ENCODE measurements around the gene DENND1B. TPM values are rescaled to one million over a fixed set of nuclear protein-coding genes. Genes with fewer than 3 reads are reported as not detected.

The DENND1B gene
- total and polyA plus RNA-seq, 2 donors (not counting 1 experiment from before 2014, with no cell fraction given) = 4.3 to 25.4 TPM

DNA sequence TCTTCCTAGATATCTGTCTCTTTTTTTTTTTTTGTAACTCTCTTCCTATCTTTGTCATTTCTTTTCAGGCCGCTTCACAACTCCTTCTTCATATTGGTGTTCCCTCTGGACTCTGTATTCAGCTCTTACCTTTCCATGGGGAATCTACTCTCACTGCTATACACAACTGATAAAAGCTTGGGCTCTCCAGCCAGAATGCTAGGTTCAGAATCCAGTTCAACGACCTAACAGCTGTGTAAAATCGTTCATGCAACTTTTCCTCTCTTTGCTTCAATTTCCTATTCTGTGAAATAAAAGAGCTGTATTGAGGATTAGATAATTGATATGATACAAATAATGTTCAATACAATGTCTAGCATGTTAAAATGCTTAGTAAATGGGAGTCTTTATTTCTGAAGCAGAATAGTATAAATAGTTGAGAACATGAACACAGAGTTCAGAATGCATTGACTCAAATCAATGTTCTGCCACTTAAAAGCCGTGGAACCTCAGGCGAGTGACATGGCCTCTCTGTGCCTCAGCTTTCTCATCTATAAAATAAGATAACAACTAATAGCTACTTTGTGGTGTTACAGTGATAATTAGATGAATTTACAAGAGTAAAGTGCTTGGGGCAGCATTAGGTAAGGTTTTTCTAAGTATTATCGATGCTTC is 88.5 kb downstream of the DENND1B start:
- TF ChIP-seq EZH2 (IDR thresholded peaks at IDR 0.05; ENCODE audit: borderline replicate concordance, insufficient read depth, low read depth, low read length, poor library complexity, severe bottlenecking) (no peak), CTCF (IDR thresholded peaks at IDR 0.05) (no peak)
- H3K79me2 ChIP-seq (ENCODE audit: control insufficient read depth, insufficient read depth, low read length) = peaks cover 28% of the 10 kb centered on the region
- no peak overlapping the region for H3K27ac ChIP-seq (ENCODE audit: low read length in 2 of 2)
- H4K20me1 ChIP-seq (ENCODE audit: control insufficient read depth, insufficient read depth, low read length, poor library complexity, severe bottlenecking) = no peaks in the 10 kb centered on the region
- Mint-ChIP-seq H3K9me3 (ENCODE audit: insufficient read depth) (peaks cover 4% of the 10 kb centered on the region), H3K27ac (no peak overlapping the region), H3K4me1 (peaks cover 4% of the 10 kb centered on the region), H3K4me3 (no peak overlapping the region), H3K27me3 (no peaks in the 10 kb centered on the region)
- H3K9me3 ChIP-seq (ENCODE audit: control extremely low read depth in 1 of 3, control insufficient read depth in 2 of 3, insufficient read depth in 1 of 3, low read length in 2 of 3) = peaks cover 0 to 8% (median 2%) of the 10 kb centered on the region in 3 donors
- H3K9ac ChIP-seq (ENCODE audit: low read length) = no peak overlapping the region
- H3K36me3 ChIP-seq (replicated peaks in 1 of 2; ENCODE audit: control extremely low read depth in 1 of 2, control insufficient read depth in 1 of 2, extremely low read depth in 1 of 2, insufficient read depth in 2 of 2, low read length in 1 of 2) = no peaks in the 10 kb centered on the region
- 100% methylated on average over 1 of the region's 6 CpGs for WGBS (ENCODE audit: insufficient coverage)
- no peak for DNase-seq
- ChIA-PET POLR2A (no interaction called here), CTCF (interaction anchor here (0.6 to 1.4 kb wide), 2 partner anchors 182 to 425 kb away, joined by 3 to 4 read pairs; no protein-coding TSS in a partner anchor)
- no peaks in the 10 kb centered on the region for H3K27me3 ChIP-seq (replicated peaks in 1 of 4; ENCODE audit: control extremely low read depth in 1 of 4, control insufficient read depth in 3 of 4, insufficient read depth in 4 of 4, low read length in 3 of 4)
- intact Hi-C loops (cut with micrococcal nuclease) = no loop called here
- no peak overlapping the region for H3K4me3 ChIP-seq (ENCODE audit: control extremely low read depth in 1 of 5, extremely low read depth in 1 of 5, insufficient read depth in 1 of 5, low read depth in 2 of 5, low read length in 4 of 5)
- H3K4me2 ChIP-seq (replicated peaks; ENCODE audit: low read depth, low read length, poor library complexity, severe bottlenecking) = no peak overlapping the region
- no peak for ATAC-seq (ENCODE audit: low read depth)
- no peaks in the 10 kb centered on the region for H3K4me1 ChIP-seq (ENCODE audit: control insufficient read depth in 2 of 2, insufficient read depth in 2 of 2, low read length in 2 of 2)
- H2AFZ ChIP-seq (ENCODE audit: insufficient read depth, low read depth, low read length, poor library complexity, severe bottlenecking) = no peak overlapping the region

DNA sequence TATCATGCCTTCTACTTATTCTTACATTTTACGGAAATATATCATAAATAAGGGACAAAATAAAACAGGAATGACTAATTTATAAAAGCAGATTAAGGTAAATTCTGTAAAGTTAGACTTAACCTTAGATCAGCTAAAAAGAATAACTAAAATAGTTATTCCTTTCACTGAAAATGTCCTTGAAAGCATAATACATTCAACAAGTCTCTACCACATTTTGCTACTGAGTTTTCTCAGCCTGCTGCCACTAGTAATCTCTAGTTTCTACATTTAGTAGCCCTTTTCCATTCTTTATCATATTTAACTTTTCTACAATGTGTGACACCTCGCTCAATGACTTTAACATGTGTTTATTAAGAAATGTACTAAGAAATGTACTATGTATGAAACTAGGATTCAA is 89.0 kb downstream of the DENND1B start:
- Histone ChIP-seq H3K4me3 (ENCODE audit: control extremely low read depth in 1 of 5, extremely low read depth in 1 of 5, insufficient read depth in 1 of 5, low read depth in 2 of 5, low read length in 4 of 5) (no peak overlapping the region), H3K4me1 (ENCODE audit: control insufficient read depth in 2 of 2, insufficient read depth in 2 of 2, low read length in 2 of 2) (no peaks in the 10 kb centered on the region), H3K4me2 (replicated peaks; ENCODE audit: low read depth, low read length, poor library complexity, severe bottlenecking) (no peak overlapping the region), H3K79me2 (ENCODE audit: control insufficient read depth, insufficient read depth, low read length) (peaks cover 28% of the 10 kb centered on the region), H3K27ac (ENCODE audit: low read length in 2 of 2) (no peak overlapping the region), H3K36me3 (replicated peaks in 1 of 2; ENCODE audit: control extremely low read depth in 1 of 2, control insufficient read depth in 1 of 2, extremely low read depth in 1 of 2, insufficient read depth in 2 of 2, low read length in 1 of 2) (no peaks in the 10 kb centered on the region), H2AFZ (ENCODE audit: insufficient read depth, low read depth, low read length, poor library complexity, severe bottlenecking) (no peak overlapping the region), H4K20me1 (ENCODE audit: control insufficient read depth, insufficient read depth, low read length, poor library complexity, severe bottlenecking) (no peaks in the 10 kb centered on the region), H3K27me3 (replicated peaks in 1 of 4; ENCODE audit: control extremely low read depth in 1 of 4, control insufficient read depth in 3 of 4, insufficient read depth in 4 of 4, low read length in 3 of 4) (no peaks in the 10 kb centered on the region), H3K9ac (ENCODE audit: low read length) (no peak overlapping the region), H3K9me3 (ENCODE audit: control extremely low read depth in 1 of 3, control insufficient read depth in 2 of 3, insufficient read depth in 1 of 3, low read length in 2 of 3) (peaks cover 0 to 8% (median 2%) of the 10 kb centered on the region in 3 donors)
- DNase-seq = no peak
- Mint-ChIP-seq H3K9me3 (ENCODE audit: insufficient read depth) (peaks cover 4% of the 10 kb centered on the region), H3K4me3 (no peak overlapping the region), H3K27me3 (no peaks in the 10 kb centered on the region), H3K4me1 (peaks cover 3% of the 10 kb centered on the region), H3K27ac (no peak overlapping the region)
- ChIA-PET CTCF (interaction anchor here (0.6 to 1.4 kb wide), 2 partner anchors 183 to 426 kb away, joined by 3 to 4 read pairs; no protein-coding TSS in a partner anchor), POLR2A (no interaction called here)
- ATAC-seq (ENCODE audit: low read depth) = no peak
- TF ChIP-seq CTCF (IDR thresholded peaks at IDR 0.05) (no peak), EZH2 (IDR thresholded peaks at IDR 0.05; ENCODE audit: borderline replicate concordance, insufficient read depth, low read depth, low read length, poor library complexity, severe bottlenecking) (no peak)
- WGBS (ENCODE audit: insufficient coverage) = no CpG with 5 or more reads among the region's 2 CpGs
- intact Hi-C loops (cut with micrococcal nuclease) = no loop called here
